HG02981 (cell line): ENCODE data around the gene MYL6B.

Experiments
- ATAC-seq: cut with Tn5 transposase; IDR thresholded peaks from one replicate; pipeline ENCODE4 v1.9.1; 2021; ENCODE audit warnings: mild to moderate bottlenecking, moderate library complexity; ENCODE audit not compliant: unreplicated experiment

The MYL6B gene

GRCh38 chr12:56121204-56121870 is 31.1 kb upstream of the MYL6B start:
- ATAC-seq: no peak

- no peak for ATAC-seq
Observed at GRCh38 chr12:56122637-56123036, 29.8 kb upstream of the MYL6B start.

GRCh38 chr12:56124133-56124532 is 28.3 kb upstream of the MYL6B start:
- ATAC-seq: no peak

DNA sequence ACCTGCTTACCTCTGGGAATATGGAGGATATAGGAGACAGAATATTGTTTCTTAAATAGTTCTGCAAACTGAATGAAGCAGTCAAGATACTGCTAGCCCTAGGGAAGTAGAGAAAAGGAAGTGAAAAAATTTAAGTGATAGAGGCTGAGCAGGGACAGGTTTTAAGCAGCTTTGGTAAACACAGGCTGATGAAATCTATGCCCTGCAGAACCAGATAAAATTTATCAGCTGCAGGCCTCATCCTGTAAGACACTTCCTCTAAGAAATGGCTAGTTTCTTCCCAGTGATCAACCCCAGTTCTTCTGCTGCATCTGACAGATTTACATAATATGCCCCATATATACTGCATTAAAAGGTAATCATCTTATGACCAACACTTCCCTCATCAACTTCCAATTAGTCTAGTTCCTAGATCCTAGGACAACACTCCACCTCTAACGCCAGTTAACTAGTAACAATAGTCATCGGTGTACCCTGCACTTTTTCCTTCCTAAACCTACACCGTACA is 25.6 kb upstream of the MYL6B start:
- no peak for ATAC-seq

- no peak for ATAC-seq
Observed at GRCh38 chr12:56127485-56127887, 24.9 kb upstream of the MYL6B start.

DNA sequence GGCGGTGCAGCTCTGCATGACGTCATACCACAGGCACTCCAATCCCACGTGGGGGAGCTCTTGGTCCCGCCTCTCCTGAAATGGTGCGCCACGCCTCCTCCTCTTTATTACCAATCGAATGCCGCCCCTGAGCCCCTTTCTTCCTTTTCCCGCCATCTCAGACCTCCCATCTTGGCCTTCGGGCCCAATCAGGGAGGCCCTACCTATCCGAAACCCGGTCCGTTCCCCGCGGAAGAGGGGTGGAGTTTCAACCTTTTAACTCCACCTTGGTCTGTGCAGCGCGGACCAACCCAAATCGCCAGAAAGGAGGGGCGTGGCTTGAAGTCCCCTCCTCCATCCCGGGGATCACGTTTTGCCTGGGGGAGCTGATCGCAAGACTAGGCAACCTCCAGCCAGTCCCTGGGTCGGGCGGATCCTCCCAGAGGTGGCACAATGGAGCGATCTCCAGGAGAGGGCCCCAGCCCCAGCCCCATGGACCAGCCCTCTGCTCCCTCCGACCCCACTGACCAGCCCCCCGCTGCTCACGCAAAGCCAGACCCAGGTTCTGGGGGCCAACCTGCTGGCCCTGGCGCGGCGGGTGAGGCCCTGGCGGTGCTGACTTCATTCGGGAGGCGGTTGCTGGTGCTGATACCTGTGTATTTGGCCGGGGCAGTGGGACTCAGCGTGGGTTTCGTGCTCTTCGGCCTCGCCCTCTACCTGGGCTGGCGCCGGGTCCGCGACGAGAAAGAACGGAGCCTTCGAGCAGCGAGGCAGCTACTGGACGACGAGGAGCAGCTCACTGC is 24.3 kb upstream of the MYL6B start, which contains the start of gene ESYT1:
Gene ESYT1, plus strand, starts transcription at position 380 of the 782 bp plus-strand sequence. Its CDS starts 53 bp downstream, at position 433.
- peak; percentile 88 for ATAC-seq

GRCh38 chr12:56128670-56129205 is 23.6 kb upstream of the MYL6B start:
- ATAC-seq: peak; percentile 2

DNA sequence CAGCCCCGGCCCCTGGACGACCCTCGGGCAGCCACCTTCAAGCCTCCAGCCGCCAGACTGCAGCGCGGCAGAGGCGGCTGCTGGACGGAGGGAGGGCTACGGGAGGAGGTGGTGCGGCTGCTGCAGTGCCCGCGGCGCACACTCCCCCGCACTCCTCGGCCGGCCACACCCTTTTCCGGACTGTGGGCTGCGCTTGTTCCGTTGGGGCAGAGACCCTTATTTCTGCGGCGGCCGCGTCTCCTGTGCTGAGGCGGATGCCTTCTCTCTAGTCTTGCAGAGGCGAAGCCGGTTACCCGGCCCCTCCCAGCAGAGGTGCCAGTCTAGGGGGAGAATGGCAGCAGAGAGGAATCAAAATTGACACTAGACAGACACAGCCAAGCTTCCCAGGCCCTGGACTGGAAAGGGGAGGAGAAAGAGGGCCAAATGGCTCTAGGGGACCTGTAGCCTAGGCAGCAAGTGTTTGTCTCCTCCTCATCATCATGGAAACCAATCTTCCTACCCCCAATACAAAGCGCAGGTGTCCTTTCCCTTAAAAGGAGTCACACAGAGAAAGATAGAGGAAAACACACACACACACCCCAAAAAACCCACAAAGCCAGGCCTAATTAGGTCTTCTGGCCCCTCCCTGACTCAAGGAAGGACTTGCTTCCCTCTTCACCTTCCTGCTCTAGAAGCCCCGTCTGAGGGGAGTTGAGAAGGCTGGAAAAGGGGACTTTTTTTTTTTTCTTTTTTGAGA is 23.0 kb upstream of the MYL6B start:
- peak; percentile 21 for ATAC-seq

GRCh38 chr12:56129942-56130495 is 22.4 kb upstream of the MYL6B start:
- no peak for ATAC-seq

GRCh38 chr12:56130876-56131275 is 21.5 kb upstream of the MYL6B start:
- ATAC-seq: no peak

GRCh38 chr12:56134897-56135296 is 17.5 kb upstream of the MYL6B start:
- no peak for ATAC-seq

- no peak for ATAC-seq
Observed at GRCh38 chr12:56137853-56138571, 14.4 kb upstream of the MYL6B start.

- ATAC-seq: no peak
Observed at GRCh38 chr12:56141946-56142784, 10.2 kb upstream of the MYL6B start.

- no peak for ATAC-seq
Observed at GRCh38 chr12:56143217-56143616, 9.2 kb upstream of the MYL6B start.

- ATAC-seq: no peak
Observed at GRCh38 chr12:56143870-56144269, 8.5 kb upstream of the MYL6B start.

DNA sequence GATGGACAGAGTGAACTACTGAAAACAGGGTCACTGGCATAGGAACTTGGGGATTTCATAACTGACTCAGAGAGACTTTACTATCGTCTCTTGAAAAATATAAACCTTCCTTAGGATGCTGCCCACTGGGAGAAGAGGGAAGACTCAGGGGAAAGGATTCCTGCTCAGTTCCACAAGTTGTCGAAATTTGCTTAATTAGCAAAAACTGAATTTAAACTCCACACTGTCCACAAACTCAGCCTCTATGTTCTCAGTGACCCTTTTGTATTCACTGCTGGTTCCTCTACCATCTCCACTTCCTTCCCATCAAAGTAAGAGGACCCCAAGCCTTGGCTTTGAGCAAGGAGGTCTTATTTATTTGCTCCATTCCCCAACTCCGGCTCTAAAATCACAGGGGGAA is 7.2 kb upstream of the MYL6B start:
- no peak for ATAC-seq

GRCh38 chr12:56146492-56147460 is 5.6 kb upstream of the MYL6B start:
- no peak for ATAC-seq

GRCh38 chr12:56150563-56150962 is 1.8 kb upstream of the MYL6B start:
- no peak for ATAC-seq
